ENCODE measurements around the gene ISLR. TPM values are rescaled to one million over a fixed set of nuclear protein-coding genes. Genes with fewer than 3 reads are reported as not detected.

Gene ISLR
- total and polyA plus RNA-seq, 9 of the 15 experiments (the other 6 are each of a cell fraction or from before 2014, with no cell fraction given) = not detected

DNA sequence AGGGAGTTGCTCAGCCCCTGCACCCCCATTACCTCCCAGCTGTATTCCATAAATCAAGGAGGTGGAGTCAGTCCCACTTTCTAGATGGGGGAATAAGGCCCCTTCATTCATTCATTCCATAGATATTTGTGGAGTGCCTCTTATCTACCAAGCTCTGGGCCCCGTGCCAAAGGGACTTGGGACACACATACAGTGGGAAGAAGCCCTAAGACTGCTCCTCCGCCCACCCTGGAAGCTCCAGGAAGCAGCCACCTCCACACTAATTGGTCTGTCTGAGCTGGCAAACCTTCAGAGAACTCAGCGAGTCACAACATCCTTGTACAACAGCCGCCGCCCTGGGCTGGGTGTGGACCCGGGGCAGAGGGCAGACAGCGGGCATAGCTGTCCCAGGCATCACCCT, 22.7 kb downstream of the ISLR start (continued):
- no peak for TF ChIP-seq ZNF217 (CRISPR knock-in tag; IDR thresholded peaks at IDR 0.05)

DNA sequence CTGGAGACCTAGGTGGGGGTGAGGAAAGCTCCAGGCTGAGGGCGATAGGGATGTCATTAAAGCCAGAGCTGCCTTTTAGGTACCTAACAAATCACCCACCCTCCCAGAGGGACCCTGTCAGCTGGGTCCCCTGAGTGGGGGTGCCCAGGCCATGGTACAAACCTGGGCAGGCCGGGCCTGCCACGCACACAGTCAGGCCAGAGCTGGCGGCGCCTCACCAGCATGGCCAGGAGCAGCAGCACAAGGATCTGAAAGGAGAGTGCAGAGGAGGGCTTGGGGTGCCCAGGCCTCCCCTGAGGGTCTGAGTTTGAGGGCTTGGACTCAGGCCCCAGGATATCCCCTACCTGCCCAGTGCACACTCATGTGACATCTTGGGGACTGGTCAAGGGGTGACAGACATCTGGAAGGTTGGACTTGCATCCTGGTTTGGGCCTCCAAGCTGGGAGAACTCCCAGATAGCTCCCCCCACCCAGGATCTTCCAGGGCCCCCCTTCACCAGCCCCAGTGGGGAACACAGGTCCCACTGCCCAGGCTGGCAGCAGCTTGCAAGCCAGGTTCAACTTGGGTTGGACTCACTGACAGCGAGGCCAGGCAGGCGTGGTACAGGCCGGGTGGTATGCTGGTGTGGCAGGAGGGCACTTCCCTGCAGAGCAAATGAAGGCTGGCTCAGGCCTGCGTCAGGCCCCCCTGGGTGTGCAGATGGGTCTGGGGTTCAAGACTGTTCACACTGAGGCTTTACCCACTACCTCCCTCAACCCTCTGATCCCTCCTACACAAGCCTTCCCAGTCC, 23.9 kb downstream of the ISLR start:
- Histone ChIP-seq H3K27ac (ENCODE audit: extremely low read depth, low read depth, low read length) (no peak overlapping the region), H3K9me1 (ENCODE audit: control insufficient read depth, insufficient read depth, low read length) (no peaks in the 10 kb centered on the region), H3K9ac (ENCODE audit: insufficient read depth in 1 of 2, low read depth in 2 of 2, low read length in 2 of 2) (no peak overlapping the region), H3K4me3 (no peak overlapping the region), H4K20me1 (replicated peaks; ENCODE audit: control insufficient read depth, insufficient read depth, low read length) (0 out of 2 replicates have a peak, but pooled peaks cover 15% of the 10 kb centered on the region), H3K79me2 (ENCODE audit: control insufficient read depth, insufficient read depth, low read length) (no peaks in the 10 kb centered on the region), H3K27me3 (ENCODE audit: control insufficient read depth in 2 of 2, insufficient read depth in 2 of 2, low read length in 2 of 2) (peaks cover 0 to 69% of the 10 kb centered on the region in 2 experiments; a peak in 3 of 5 replicates), H3K36me3 (ENCODE audit: control insufficient read depth, insufficient read depth, low read length) (no peaks in the 10 kb centered on the region), H3K4me2 (ENCODE audit: insufficient read depth, low read length) (no peak overlapping the region), H3K9me3 (replicated peaks; ENCODE audit: control insufficient read depth, insufficient read depth, low read depth, low read length) (no peaks in the 10 kb centered on the region), H3K4me1 (replicated peaks in 1 of 2; ENCODE audit: control insufficient read depth in 2 of 2, insufficient read depth in 2 of 2, low read length in 2 of 2) (peaks cover 2 to 8% of the 10 kb centered on the region in 2 experiments; a peak in 3 of 5 replicates), H2AFZ (ENCODE audit: low read depth, low read length) (no peak overlapping the region)
- ATAC-seq (no peak), FAIRE-seq (no peak), DNase-seq (ENCODE audit: extremely low read depth in 1 of 4, low spot score in 3 of 4) (no peak)
- intact Hi-C loops (cut with micrococcal nuclease) (no loop called here), in situ Hi-C loops (cut with MboI) (no loop called here)
- WGBS (ENCODE audit: insufficient coverage, low coverage, missing lambda C conversion rate) = 1% methylated on average over 9 of the region's 9 CpGs
- BruUV-seq (replicated peaks) = no TSS peak
- ChIA-PET POLR2A (no interaction called here), CTCF (ENCODE audit: low intra/inter-chr PET ratio) (no interaction called here)
- no peak for TF ChIP-seq ZNF12 (CRISPR knock-in tag; IDR thresholded peaks at IDR 0.05)
- no peak for TF ChIP-seq NCOA2 (IDR thresholded peaks at IDR 0.05; ENCODE audit: partially characterized antibody in 2 of 2)
- TF ChIP-seq MTA3 (IDR thresholded peaks at IDR 0.05; ENCODE audit: borderline replicate concordance) = no peak
- no peak for TF ChIP-seq BRF1 (IDR thresholded peaks at IDR 0.05; ENCODE audit: borderline replicate concordance, extremely low read depth, insufficient read length)
- TF ChIP-seq, protein P1, sequence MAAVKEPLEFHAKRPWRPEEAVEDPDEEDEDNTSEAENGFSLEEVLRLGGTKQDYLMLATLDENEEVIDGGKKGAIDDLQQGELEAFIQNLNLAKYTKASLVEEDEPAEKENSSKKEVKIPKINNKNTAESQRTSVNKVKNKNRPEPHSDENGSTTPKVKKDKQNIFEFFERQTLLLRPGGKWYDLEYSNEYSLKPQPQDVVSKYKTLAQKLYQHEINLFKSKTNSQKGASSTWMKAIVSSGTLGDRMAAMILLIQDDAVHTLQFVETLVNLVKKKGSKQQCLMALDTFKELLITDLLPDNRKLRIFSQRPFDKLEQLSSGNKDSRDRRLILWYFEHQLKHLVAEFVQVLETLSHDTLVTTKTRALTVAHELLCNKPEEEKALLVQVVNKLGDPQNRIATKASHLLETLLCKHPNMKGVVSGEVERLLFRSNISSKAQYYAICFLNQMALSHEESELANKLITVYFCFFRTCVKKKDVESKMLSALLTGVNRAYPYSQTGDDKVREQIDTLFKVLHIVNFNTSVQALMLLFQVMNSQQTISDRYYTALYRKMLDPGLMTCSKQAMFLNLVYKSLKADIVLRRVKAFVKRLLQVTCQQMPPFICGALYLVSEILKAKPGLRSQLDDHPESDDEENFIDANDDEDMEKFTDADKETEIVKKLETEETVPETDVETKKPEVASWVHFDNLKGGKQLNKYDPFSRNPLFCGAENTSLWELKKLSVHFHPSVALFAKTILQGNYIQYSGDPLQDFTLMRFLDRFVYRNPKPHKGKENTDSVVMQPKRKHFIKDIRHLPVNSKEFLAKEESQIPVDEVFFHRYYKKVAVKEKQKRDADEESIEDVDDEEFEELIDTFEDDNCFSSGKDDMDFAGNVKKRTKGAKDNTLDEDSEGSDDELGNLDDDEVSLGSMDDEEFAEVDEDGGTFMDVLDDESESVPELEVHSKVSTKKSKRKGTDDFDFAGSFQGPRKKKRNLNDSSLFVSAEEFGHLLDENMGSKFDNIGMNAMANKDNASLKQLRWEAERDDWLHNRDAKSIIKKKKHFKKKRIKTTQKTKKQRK (IDR thresholded peaks at IDR 0.05; ENCODE audit: borderline replicate concordance, low read depth, low read length) = no peak
- TF ChIP-seq, protein P2, sequence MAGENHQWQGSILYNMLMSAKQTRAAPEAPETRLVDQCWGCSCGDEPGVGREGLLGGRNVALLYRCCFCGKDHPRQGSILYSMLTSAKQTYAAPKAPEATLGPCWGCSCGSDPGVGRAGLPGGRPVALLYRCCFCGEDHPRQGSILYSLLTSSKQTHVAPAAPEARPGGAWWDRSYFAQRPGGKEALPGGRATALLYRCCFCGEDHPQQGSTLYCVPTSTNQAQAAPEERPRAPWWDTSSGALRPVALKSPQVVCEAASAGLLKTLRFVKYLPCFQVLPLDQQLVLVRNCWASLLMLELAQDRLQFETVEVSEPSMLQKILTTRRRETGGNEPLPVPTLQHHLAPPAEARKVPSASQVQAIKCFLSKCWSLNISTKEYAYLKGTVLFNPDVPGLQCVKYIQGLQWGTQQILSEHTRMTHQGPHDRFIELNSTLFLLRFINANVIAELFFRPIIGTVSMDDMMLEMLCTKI (IDR thresholded peaks at IDR 0.05; ENCODE audit: partially characterized antibody) = no peak
- TF ChIP-seq ZNF140 (CRISPR knock-in tag; IDR thresholded peaks at IDR 0.05) = no peak
- TF ChIP-seq, protein P3, sequence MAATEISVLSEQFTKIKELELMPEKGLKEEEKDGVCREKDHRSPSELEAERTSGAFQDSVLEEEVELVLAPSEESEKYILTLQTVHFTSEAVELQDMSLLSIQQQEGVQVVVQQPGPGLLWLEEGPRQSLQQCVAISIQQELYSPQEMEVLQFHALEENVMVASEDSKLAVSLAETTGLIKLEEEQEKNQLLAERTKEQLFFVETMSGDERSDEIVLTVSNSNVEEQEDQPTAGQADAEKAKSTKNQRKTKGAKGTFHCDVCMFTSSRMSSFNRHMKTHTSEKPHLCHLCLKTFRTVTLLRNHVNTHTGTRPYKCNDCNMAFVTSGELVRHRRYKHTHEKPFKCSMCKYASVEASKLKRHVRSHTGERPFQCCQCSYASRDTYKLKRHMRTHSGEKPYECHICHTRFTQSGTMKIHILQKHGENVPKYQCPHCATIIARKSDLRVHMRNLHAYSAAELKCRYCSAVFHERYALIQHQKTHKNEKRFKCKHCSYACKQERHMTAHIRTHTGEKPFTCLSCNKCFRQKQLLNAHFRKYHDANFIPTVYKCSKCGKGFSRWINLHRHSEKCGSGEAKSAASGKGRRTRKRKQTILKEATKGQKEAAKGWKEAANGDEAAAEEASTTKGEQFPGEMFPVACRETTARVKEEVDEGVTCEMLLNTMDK (IDR thresholded peaks at IDR 0.05; ENCODE audit: borderline replicate concordance, insufficient read depth, low read depth, low read length, poor library complexity, severe bottlenecking) = no peak
- TF ChIP-seq ZNF239 (CRISPR knock-in tag; IDR thresholded peaks at IDR 0.05) = no peak
- TF ChIP-seq MYNN (IDR thresholded peaks at IDR 0.05) = no peak
- no peak for TF ChIP-seq MYNN (CRISPR knock-in tag; IDR thresholded peaks at IDR 0.05)
- TF ChIP-seq SAP30 (IDR thresholded peaks at IDR 0.05; ENCODE audit: borderline replicate concordance, insufficient read depth, low read depth, low read length, poor library complexity, severe bottlenecking) = no peak
